K562 (cell line): Measurements from ENCODE around the gene MAMDC4. TPM values are rescaled to one million over a fixed set of nuclear protein-coding genes. Genes with fewer than 3 reads are reported as not detected.
A peak's percentile ranks its signal among the peaks of the same experiment; 100 is the strongest.

ENCODE experiments used
- ATAC-seq: fragments of 200-7000 bp; cut with Tn5 transposase; 3 replicates; pipeline ENCODE4 v1.9.1; 2020; ENCODE audit warnings: moderate library complexity
- BruUV-seq: library from RNA; stranded (reverse); fragments of 400-500 nt; replicated peaks from 2 replicates; lab custom pipeline; 2021; lab: Mats Ljungman, UMichigan
- CTCF ChIA-PET: fragments of 300-600 bp; formaldehyde crosslinking; extraction: SDS; loops from one replicate; lab custom pipeline; 2021; ENCODE audit warnings: low intra/inter-chr PET ratio; lab: Yijun Ruan, JAX
- POLR2A ChIA-PET: fragments of 300-600, 350-650 bp; sonication (Branson Sonifier 250); formaldehyde crosslinking; extraction: SDS; loops from one replicate; lab custom pipeline; 2021; ENCODE audit warnings: antibody characterized with exemption, inconsistent platforms; lab: Yijun Ruan, JAX
- DNase-seq, 4 experiments: peaks; one replicate each; pipeline versions ENCODE4 v3.0.0 to v3.0.0-alpha.2; 2011 to 2018; ENCODE audit warnings: low spot score in 3 of 4, mixed read lengths in 3 of 4; ENCODE audit errors: extremely low read depth in 1 of 4
- FAIRE-seq: peaks from 2 replicates; lab custom pipeline; 2011; peaks lifted over from hg19 to GRCh38; lab: Jason Lieb, UNC
- H2AFZ ChIP-seq: 2 replicates; pipeline ENCODE4 v1.6.0; 2011; ENCODE audit warnings: low read depth, low read length, control low read depth, inconsistent platforms
- H3K27ac ChIP-seq: fragments of 200-600 bp; 3 replicates; pipeline ENCODE4 v1.8.0; 2011; ENCODE audit warnings: low read depth, mild to moderate bottlenecking, control low read depth, inconsistent platforms, low read length, moderate library complexity, mixed read lengths; ENCODE audit errors: extremely low read depth
- H3K27me3 ChIP-seq, 2 experiments: fragments of 300-600 bp in 1 of 2; 2 replicates in 1 of 2; 3 replicates in 1 of 2; pipeline versions ENCODE4 v1.6.0 to v1.8.0; 2011; ENCODE audit warnings: inconsistent platforms in 2 of 2, low read length in 2 of 2, mild to moderate bottlenecking in 1 of 2, mixed read lengths in 1 of 2, moderate library complexity in 1 of 2; ENCODE audit not compliant: control insufficient read depth in 2 of 2, insufficient read depth in 2 of 2
- H3K36me3 ChIP-seq: fragments of 300-600 bp; 3 replicates; pipeline ENCODE4 v1.8.0; 2011; ENCODE audit warnings: mild to moderate bottlenecking, low read length, inconsistent platforms; ENCODE audit not compliant: control insufficient read depth, insufficient read depth
- H3K4me1 ChIP-seq, 2 experiments: fragments of 200-600 bp in 1 of 2; replicated peaks in 1 of 2; 2 replicates in 1 of 2; 3 replicates in 1 of 2; pipeline versions ENCODE4 v1.5.1 to v1.8.0; 2011; ENCODE audit warnings: inconsistent platforms in 2 of 2, low read length in 2 of 2, mild to moderate bottlenecking in 1 of 2, mixed read lengths in 1 of 2, moderate library complexity in 1 of 2; ENCODE audit not compliant: control insufficient read depth in 2 of 2, insufficient read depth in 2 of 2
- H3K4me2 ChIP-seq: 2 replicates; pipeline ENCODE4 v1.6.1; 2011; ENCODE audit warnings: low read length, control low read depth, inconsistent platforms, mixed read lengths; ENCODE audit not compliant: insufficient read depth
- H3K4me3 ChIP-seq: fragments of 200-600 bp; sonication (generic), shearing (Covaris generic); 2 replicates; pipeline ENCODE4 v1.5.1; 2016; ENCODE audit warnings: control low read depth, inconsistent platforms
- H3K79me2 ChIP-seq: fragments of 200-600 bp; 3 replicates; pipeline ENCODE4 v1.8.0; 2011; ENCODE audit warnings: low read length, inconsistent platforms; ENCODE audit not compliant: control insufficient read depth, insufficient read depth
- H3K9ac ChIP-seq, 2 experiments: 2 replicates each; pipeline versions ENCODE4 v1.6.0 to v1.6.1; 2011; ENCODE audit warnings: low read depth in 2 of 2, low read length in 2 of 2, control low read depth in 1 of 2, inconsistent platforms in 1 of 2, mild to moderate bottlenecking in 1 of 2, mixed read lengths in 1 of 2; ENCODE audit not compliant: insufficient read depth in 1 of 2
- H3K9me1 ChIP-seq: one replicate; pipeline ENCODE4 v1.6.0; 2011; ENCODE audit warnings: inconsistent platforms, mild to moderate bottlenecking, low read length, moderate library complexity; ENCODE audit not compliant: control insufficient read depth, insufficient read depth
- H3K9me3 ChIP-seq: replicated peaks from 2 replicates; pipeline ENCODE4 v1.5.1; 2011; ENCODE audit warnings: low read depth, low read length, inconsistent platforms; ENCODE audit not compliant: control insufficient read depth, insufficient read depth
- H4K20me1 ChIP-seq: replicated peaks from 2 replicates; pipeline ENCODE4 v1.6.1; 2011; ENCODE audit warnings: low read length, inconsistent platforms, mixed read lengths; ENCODE audit not compliant: control insufficient read depth, insufficient read depth
- BRF1 ChIP-seq: IDR thresholded peaks from 3 replicates; pipeline ENCODE4 v1.6.1; 2011; ENCODE audit warnings: borderline replicate concordance, mild to moderate bottlenecking; ENCODE audit not compliant: insufficient read length; ENCODE audit errors: extremely low read depth
- ERF ChIP-seq: fragments of 450-650 bp; formaldehyde crosslinking; IDR thresholded peaks from 2 replicates; pipeline ENCODE4 v1.4.0; 2020; ENCODE audit warnings: mild to moderate bottlenecking, mixed read lengths
- KDM2B ChIP-seq: fragments of 250-450 bp; sonication (Bioruptor Pico); IDR thresholded peaks from 2 replicates; pipeline ENCODE4 v1.8.0; 2021; ENCODE audit warnings: mild to moderate bottlenecking, moderate library complexity
- MAFK ChIP-seq: IDR thresholded peaks from 2 replicates; pipeline ENCODE4 v1.6.1; 2011; ENCODE audit warnings: low read length, improper control_type of control experiment
- MTA2 ChIP-seq: fragments of 450-650 bp; IDR thresholded peaks from 2 replicates; pipeline ENCODE4 v1.6.1; 2016; ENCODE audit warnings: low read depth
- PHF8 ChIP-seq: fragments of 200-600 bp; sonication (generic); IDR thresholded peaks from 2 replicates; pipeline ENCODE4 v1.6.1; 2012; ENCODE audit warnings: mixed run types, mild to moderate bottlenecking, inconsistent platforms, low read length, moderate library complexity, borderline replicate concordance
- TCF7 ChIP-seq: sonication (generic); IDR thresholded peaks from 2 replicates; pipeline ENCODE4 v1.6.1; 2016; ENCODE audit warnings: antibody characterized with exemption, borderline replicate concordance
- WHSC1 ChIP-seq: IDR thresholded peaks from one replicate; pipeline ENCODE4 v1.6.1; 2012; ENCODE audit warnings: low read length, control low read depth, inconsistent platforms
- ZC3H8 ChIP-seq: fragments of 450-650 bp; IDR thresholded peaks from 2 replicates; pipeline ENCODE4 v1.6.1; 2017
- ZNF165 ChIP-seq: fragments of 250-450 bp; sonication (Bioruptor Pico); IDR thresholded peaks from 2 replicates; pipeline ENCODE4 v1.4.0; 2020; ENCODE audit warnings: borderline replicate concordance
- ZNF282 ChIP-seq: sonication (generic); formaldehyde crosslinking; IDR thresholded peaks from 2 replicates; pipeline ENCODE4 v1.8.1; 2023; ENCODE audit warnings: missing genetic modification reagents
- ZNF354B ChIP-seq: fragments of 250-450 bp; sonication (Bioruptor Pico); IDR thresholded peaks from 2 replicates; pipeline ENCODE4 v1.4.0; 2020
- ZNF395 ChIP-seq: fragments of 200-800 bp; sonication (Bioruptor generic); IDR thresholded peaks from 2 replicates; pipeline ENCODE4 v1.6.1; 2017; ENCODE audit warnings: missing genetic modification characterization, missing compliant biosample characterization
- ZNF398 ChIP-seq: fragments of 250-450 bp; sonication (Bioruptor Pico); IDR thresholded peaks from 2 replicates; pipeline ENCODE4 v1.8.0; 2021; ENCODE audit warnings: moderate library complexity, mild to moderate bottlenecking, inconsistent platforms
- ZNF511 ChIP-seq: sonication (generic); formaldehyde crosslinking; IDR thresholded peaks from 2 replicates; pipeline ENCODE4 v1.8.0; 2022; ENCODE audit warnings: mild to moderate bottlenecking, missing genetic modification reagents
- WGBS: fragments of 100-300 bp; shearing (Covaris generic); methylation state at CpG from one replicate; pipeline ENCODE4 v1.1.6; 2016; ENCODE audit warnings: low coverage, mixed read lengths; ENCODE audit not compliant: insufficient coverage; ENCODE audit errors: missing lambda C conversion rate; 5-methylcytosine and 5-hydroxymethylcytosine counted together
- in situ Hi-C: fragments of 300-500 bp; cut with MboI; formaldehyde crosslinking; loops from 4 replicates; pipeline ENCODE4 v1.15.0; 2018; ENCODE audit warnings: inconsistent platforms, mixed read lengths
- intact Hi-C: fragments of 100-400 bp; cut with micrococcal nuclease; formaldehyde crosslinking; loops from 2 replicates; pipeline ENCODE4 v1.14.2; 2022
- polyA plus RNA-seq, 8 experiments: library from polyadenylated mRNA; depleted of rRNA in 4 of 8; stranded (reverse) in 5 of 8; unstranded in 3 of 8; fragments of >200 nt; fragmentation: Nextera tagmentation in 2 of 8; fragmentation: Illumina TruSeq in 1 of 8; extraction: Ambion mirVana in 2 of 8; extraction: Trizol in 1 of 8; gene quantifications; 2 replicates each; pipeline versions ENCODE4 v1.2.1 to v1.2.3, GENCODE V29; 2011 to 2014; ENCODE audit warnings: inconsistent platforms in 1 of 8, missing spikeins in 1 of 8
- total RNA-seq, 7 experiments: library from RNA; depleted of rRNA in 6 of 7; stranded (reverse); fragments of >200 nt in 6 of 7; fragmentation: Illumina TruSeq in 2 of 7; extraction: Trizol in 2 of 7; gene quantifications; 2 replicates each; pipeline versions ENCODE4 v1.2.1 to v1.2.3, GENCODE V29; 2011 to 2021; ENCODE audit warnings: low replicate concordance in 1 of 7

The MAMDC4 gene
- total and polyA plus RNA-seq, 9 of the 15 experiments (the other 6 are each of a cell fraction or from before 2014, with no cell fraction given), result 0.03 to 10.8 (median 1.5) TPM

DNA sequence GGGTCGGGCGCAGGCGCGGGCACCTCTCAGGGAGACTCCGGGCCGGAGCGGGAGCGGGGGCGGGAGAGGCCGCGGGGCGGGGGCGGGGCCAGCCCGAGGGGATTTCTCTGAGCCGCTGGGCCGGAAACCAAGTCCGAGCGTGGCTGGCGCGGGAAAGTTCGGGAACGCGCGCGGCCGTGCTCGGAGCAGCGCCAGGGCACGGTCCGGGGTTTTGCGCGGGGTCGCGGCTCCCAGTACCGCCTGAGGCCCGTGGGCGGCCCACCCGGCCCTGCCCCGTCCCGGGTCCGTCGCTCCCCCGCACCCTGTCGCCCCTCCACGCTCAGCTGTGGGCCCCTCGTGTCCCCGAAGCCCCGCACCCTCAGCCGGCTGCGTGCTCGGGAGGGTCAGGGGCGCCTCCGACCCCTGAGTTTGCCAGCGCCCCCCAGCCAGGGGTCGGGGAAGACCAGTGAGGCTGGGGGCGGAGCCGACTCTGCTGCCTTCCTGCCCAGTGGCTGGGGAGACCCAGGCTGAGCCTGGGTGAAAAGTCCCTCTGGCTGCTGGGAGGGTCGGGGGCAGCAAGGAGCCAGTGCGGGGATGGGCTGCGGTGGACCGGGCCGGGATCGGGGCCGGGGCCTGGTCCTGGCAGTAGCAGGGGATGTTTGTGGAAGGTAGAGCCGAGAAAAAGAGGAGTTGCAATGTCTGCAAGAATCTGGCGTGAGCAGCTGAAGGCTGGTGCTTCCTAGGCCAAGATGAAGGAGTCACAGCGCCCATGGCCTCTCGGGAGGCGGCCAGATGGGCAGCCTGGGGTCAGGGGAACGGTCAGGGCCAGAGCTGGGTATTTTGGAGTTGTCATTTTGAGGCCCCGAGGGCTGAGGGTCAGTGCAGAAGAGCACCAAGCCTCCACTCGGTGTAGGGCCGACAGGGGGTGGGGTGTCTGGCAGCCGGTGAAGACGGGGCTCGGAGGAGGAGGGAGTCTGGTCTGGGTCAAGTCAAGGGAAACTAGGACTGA is 34.8 kb downstream of the MAMDC4 start (continued):
- TF ChIP-seq PHF8 (peak; percentile 14; the same call in 1 of the 2 replicates), ZNF282 (CRISPR knock-in tag) (0 out of 2 replicates have a peak, but pooled peaks have one; percentile 30)
- TF ChIP-seq, all 486 proteins: peak for 41

DNA sequence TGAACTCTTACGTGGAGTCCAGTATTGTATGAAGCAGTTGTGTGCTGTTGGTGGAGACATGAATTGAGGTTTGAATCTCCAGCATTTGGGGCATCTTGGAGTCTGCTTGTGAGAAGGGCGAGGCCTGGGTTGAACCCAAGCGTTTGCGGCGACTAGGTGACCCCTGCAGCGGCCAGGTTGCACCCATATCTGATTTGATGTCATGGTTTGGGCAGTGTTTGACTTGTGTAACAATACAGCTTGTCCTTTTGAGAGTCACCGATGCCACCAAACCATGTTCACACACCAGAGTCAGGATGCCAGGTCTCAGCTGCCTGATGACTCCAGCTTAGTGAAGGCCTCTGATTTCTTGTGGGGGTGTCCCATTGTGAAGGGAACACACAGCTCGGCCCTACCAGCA is 36.3 kb downstream of the MAMDC4 start:
- TF ChIP-seq TCF7, result no peak
- TF ChIP-seq ZNF395 (CRISPR knock-in tag), result no peak
- TF ChIP-seq BRF1, result no peak
- no peak for TF ChIP-seq ERF (CRISPR knock-in tag)
- TF ChIP-seq ZNF354B (CRISPR knock-in tag), result no peak
- TF ChIP-seq ZC3H8, result no peak
- no peak for TF ChIP-seq ZNF511
- TF ChIP-seq MAFK, result no peak
- TF ChIP-seq WHSC1, result no peak
- no peak for TF ChIP-seq ZNF165 (CRISPR knock-in tag)
- TF ChIP-seq KDM2B (CRISPR knock-in tag), result no peak
- no peak for TF ChIP-seq ZNF398 (CRISPR knock-in tag)
- no peak for TF ChIP-seq MTA2
- TF ChIP-seq, all 486 proteins: peak for 0
- H3K27ac ChIP-seq, result 0 out of 3 replicates have a peak overlapping the region, but pooled peaks have one; percentile 8
- peaks cover 50% of the 10 kb centered on the region; the same call in 2 of the 3 replicates for H3K36me3 ChIP-seq
- H3K9me3 ChIP-seq, result no peaks in the 10 kb centered on the region; the same call in 1 of the 2 replicates
- no TSS peak for BruUV-seq
- ChIA-PET CTCF (no interaction called here), POLR2A (interaction anchor here (0.7 to 1.3 kb wide), 3 partner anchors 10 to 26 kb away, joined by 3 to 5 read pairs (median 3); no protein-coding TSS in a partner anchor)
- no peak overlapping the region for H3K4me3 ChIP-seq
- H3K4me1 ChIP-seq, result peaks cover 13 to 48% of the 10 kb centered on the region in 2 experiments; a peak in 4 of 5 replicates
- peak overlapping the region in 1 of 2 experiments; percentile 59; a peak in 1 of 4 replicates for H3K9ac ChIP-seq
- H4K20me1 ChIP-seq, result 0 out of 2 replicates have a peak, but pooled peaks cover 14% of the 10 kb centered on the region
- in situ Hi-C loops (no loop called here), intact Hi-C loops (no loop called here)
- H3K4me2 ChIP-seq, result no peak overlapping the region
- DNase-seq (no peak), ATAC-seq (no peak), FAIRE-seq (no peak)
- peaks cover 2% of the 10 kb centered on the region for H3K9me1 ChIP-seq
- H2AFZ ChIP-seq, result no peak overlapping the region
- H3K27me3 ChIP-seq, result no peaks in the 10 kb centered on the region
- H3K79me2 ChIP-seq, result peaks cover 84% of the 10 kb centered on the region
- 58% methylated on average over 8 of the region's 8 CpGs for WGBS
